T-helper 1 cell (primary cell): ENCODE data around the gene COL6A3.

Source experiments
- DNase-seq, 5 donors: peaks; one replicate each; pipeline ENCODE4 v3.0.0-alpha.2; 2012 to 2020
- total RNA-seq, 4 donors: gene quantifications; one replicate each; lab custom pipeline; 2026; lab: John Stamatoyannopoulos, UW

The COL6A3 gene, protein sequence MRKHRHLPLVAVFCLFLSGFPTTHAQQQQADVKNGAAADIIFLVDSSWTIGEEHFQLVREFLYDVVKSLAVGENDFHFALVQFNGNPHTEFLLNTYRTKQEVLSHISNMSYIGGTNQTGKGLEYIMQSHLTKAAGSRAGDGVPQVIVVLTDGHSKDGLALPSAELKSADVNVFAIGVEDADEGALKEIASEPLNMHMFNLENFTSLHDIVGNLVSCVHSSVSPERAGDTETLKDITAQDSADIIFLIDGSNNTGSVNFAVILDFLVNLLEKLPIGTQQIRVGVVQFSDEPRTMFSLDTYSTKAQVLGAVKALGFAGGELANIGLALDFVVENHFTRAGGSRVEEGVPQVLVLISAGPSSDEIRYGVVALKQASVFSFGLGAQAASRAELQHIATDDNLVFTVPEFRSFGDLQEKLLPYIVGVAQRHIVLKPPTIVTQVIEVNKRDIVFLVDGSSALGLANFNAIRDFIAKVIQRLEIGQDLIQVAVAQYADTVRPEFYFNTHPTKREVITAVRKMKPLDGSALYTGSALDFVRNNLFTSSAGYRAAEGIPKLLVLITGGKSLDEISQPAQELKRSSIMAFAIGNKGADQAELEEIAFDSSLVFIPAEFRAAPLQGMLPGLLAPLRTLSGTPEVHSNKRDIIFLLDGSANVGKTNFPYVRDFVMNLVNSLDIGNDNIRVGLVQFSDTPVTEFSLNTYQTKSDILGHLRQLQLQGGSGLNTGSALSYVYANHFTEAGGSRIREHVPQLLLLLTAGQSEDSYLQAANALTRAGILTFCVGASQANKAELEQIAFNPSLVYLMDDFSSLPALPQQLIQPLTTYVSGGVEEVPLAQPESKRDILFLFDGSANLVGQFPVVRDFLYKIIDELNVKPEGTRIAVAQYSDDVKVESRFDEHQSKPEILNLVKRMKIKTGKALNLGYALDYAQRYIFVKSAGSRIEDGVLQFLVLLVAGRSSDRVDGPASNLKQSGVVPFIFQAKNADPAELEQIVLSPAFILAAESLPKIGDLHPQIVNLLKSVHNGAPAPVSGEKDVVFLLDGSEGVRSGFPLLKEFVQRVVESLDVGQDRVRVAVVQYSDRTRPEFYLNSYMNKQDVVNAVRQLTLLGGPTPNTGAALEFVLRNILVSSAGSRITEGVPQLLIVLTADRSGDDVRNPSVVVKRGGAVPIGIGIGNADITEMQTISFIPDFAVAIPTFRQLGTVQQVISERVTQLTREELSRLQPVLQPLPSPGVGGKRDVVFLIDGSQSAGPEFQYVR (N-terminal part only)
- total RNA-seq: 6.9 to 11.5 (median 9.5) reads per million in 4 donors

DNA sequence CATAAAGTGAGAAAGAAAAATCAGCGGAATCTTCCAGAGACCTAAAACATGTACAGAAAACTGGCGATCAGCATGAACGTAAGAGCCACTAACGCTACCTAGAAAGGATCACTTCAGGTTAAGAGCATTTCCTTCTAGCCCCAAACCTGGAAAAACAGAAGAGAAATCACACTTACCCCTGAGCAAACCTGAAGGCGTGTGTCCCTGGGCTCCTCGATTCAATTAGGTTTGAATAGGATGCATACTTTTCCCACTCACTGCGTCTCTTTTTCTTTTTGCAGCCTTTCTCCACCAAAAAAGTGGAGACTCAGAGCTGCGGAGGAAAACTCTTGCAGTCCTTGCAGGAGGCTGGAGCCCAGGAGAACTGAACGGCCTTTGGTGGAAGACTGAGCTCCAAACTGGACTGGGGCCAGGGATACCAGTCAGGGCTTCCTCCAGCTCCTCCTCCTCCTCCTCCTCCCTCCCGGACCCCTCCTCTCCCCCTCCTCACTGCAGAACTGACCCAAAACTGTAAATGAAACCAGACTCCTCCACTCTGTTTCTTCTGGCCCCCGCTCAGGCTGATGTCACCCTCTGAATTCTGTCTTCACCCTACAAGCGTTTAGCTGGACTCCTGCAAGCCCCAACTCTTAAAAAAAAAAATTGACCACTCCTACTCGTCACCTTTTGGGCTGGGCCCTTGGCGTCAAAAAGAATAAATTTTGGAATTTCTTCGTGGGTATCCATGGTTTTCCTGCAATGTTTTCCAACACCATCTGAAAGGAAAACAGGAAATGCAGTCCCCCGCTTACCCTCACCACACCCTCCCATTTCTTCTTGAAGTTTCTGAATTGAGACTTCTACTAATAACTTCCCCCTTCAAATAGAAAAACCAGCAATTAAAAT is at the start of gene COL6A3:
COL6A3 (minus strand) TSS at position 388 of the 885 bp plus-strand sequence. CDS start 17,347 bp downstream, outside the sequence.
- no peak for DNase-seq

DNA sequence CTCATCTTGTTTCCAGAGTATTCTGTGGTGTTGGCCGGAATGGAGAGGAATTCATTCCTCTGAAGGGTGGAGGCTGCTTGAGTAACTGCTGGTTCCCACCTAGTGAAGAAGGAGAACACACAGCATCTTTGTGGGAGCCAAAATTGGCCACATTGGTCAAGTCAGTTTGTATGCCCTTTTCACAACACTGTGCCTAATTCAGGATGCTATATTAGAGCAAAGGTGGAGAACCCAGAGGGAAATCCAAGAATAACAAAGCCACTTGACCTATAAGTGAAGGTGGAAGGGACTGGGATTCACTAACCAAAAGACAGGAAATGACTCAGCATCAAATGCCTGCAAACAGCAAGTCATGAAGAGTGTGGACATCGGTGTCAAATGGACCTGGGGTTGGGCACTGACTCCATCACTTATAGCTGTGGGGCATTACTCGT is 45.8 kb upstream of the COL6A3 start:
- DNase-seq: no peak

DNA sequence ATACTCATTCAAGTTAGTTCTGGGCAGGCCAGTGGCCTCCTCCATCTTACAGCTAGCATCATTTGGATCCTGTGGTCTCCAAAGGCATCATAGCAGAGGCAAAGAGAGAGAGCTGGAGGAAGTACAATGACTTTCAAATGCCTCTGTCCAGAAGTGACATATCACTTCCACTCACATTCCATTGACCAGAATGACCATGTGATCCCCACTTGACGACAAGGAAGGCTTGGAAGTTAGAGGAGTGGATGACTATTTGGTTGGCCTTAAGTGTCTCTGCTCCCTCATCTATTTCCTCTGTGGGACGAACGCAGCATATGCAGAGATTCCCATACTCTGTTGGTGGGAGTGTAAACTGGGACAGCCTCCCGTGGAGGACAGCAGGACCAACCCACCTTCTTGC is 45.3 kb upstream of the COL6A3 start:
- DNase-seq: no peak

DNA sequence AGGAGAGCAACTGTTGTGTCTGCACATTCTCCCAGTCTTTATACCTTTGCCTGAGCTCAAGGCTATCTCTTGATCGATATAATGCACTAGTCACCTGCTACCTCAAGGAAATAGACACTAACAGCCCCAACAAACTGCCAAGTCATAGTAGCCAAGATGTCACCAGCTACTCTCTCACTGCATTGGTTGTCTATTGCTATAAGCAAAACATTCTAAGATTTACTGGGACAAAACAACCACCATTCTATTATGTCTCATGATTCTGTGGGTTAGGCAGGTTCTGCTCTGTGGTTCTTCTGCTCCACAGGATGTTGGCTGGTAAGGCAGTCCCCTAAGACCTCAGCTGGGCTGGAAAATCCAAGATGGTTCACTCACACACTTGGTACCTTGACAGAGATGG is 44.6 kb upstream of the COL6A3 start:
- no peak for DNase-seq

DNA sequence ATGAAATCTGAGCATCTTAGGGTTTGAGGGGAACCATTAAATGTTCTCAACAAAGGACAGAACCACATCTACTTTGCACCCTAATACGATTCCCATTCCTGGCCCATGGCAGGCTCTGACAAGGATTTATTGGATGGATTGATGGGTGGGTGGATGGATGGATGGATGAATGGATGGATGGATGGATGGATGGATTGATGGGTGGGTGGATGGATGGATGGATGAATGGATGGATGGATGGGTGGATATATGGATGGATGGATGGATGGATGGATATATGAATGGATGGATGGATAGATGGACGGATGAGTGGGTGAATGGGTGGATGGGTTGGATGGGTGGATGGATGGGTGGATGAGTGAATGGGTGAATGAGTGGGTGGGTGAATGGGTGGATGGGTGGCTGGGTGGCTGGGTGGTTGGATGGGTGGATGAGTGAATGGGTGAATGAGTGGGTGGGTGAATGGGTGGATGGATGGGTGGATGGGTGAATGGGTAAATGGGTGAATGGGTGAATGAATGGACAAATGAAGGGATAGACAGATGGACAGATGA is 43.5 kb upstream of the COL6A3 start:
- no peak for DNase-seq

DNA sequence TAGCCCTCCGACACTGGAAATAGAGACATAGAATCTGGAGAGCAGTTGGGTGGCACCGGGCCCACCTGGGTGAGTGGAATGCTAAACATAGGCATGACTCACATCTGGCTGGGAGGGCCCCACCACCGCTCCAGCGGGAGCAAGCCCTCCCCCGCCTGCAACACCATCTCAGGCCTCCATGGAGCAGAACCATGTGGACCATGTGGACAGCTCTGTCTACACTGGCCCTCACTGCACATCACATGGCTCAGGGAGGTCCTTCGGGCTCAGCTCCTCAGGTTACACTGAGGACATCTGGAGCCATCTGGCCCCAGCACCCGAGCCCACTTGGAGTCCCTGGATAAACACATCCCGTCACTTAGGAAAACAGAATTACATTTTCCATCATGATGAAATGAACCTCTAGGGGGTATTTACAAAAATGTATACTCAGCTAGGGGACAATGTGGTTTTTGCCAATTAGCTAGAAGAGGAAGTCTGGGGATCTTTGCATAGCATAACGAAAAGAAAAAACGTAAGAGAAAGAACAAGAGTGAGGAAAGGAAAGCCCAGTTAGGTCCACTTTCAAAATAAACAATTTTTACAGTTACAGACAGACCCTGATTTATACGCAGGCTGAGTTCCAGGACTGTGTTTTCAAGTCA is 42.4 kb upstream of the COL6A3 start:
- DNase-seq: no peak

DNA sequence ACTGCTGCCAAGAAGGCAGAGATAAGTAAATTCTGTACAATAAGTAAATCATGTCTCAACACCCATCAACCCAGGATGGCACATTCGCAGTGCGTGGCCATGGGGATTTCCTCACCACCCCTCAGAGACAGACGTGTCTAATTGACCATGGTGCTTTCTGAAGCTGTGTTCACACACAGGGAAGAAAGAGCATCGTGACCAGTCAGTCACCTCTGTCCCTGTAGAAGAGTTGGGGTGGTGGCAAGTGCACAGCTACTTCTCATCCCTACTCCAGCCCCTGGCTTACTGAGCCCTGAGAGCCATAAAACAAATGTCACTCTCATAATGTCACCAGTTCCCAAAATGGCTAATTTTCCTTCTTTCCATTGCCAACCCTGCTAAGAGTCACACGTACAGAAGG is 41.8 kb upstream of the COL6A3 start:
- no peak for DNase-seq

DNA sequence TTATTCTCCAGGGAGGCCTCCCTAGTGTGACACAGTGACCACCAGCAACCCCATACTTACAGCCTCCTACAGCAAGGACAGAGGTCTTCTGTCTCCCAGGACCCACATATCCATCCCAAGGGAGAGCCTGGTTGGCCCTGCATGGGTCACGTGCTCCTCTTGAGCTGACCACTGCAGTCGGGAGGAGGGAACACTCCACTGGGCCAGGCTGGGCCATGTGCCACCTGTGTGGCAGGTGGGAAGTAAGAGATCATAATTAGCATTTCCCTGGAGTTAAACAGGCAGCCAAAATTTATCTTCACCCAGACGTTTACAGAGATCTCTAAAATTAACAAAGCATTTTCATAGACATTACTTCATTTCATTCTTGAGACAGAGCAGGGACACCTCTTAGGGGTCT is 39.7 kb upstream of the COL6A3 start:
- DNase-seq: no peak

DNA sequence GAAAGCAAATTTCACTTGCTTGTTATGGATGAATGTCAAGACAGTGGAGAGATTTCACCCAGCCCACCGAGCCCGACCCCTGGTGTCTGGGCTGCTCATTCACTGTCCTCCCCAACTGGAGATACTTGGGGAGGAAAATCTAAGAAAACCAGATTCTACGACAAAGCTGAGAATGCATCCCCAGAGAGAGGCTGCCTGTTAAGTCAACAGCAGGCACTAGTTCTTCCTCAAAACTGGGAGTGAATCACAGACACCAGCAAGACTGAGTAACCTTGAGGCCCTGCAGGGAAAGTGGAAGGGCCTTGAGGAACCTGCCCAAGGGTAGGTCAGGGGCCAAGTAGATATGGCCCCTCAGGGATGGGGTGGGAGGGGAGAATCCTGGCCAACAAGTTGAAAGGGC is 38.9 kb upstream of the COL6A3 start:
- DNase-seq: no peak

DNA sequence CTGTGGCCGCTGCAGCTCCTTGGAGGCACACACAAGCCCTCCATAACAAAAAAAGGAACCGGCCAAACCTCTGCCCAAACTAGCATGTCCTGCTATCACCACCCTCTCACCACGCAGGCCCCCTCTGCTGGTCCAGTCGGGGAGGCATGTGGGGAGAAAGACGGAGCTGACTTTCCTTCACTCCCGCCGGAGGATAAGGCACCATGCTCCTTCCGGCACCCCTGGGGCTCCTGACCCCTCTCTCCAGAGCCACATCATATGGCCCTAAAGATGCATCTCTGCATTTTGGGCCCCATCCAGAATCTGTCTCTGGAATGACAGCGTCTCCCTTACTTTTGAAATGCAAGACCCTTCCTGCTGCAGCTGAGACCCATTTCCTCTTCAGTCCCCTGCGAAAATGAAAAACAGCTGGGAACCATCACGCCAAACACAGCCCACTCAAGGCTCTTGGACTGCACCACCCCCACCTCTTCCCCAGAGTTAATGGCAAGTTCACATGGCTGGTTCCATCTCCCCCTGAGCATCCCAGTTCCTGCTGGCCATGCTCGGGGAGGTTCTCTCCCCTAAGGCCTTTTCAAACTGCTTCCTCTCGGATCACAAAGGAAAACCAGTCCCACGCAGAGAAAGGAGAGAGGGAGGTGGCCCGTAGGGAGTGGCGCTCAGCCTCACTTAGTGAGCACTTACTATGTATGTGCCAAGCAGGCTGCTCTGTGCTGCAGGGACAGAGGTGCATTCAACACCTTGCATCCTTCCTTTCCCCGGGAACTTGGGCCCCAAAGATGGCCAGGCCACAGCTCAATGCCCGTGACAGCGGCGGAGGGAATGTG is 37.9 kb upstream of the COL6A3 start:
- no peak for DNase-seq

DNA sequence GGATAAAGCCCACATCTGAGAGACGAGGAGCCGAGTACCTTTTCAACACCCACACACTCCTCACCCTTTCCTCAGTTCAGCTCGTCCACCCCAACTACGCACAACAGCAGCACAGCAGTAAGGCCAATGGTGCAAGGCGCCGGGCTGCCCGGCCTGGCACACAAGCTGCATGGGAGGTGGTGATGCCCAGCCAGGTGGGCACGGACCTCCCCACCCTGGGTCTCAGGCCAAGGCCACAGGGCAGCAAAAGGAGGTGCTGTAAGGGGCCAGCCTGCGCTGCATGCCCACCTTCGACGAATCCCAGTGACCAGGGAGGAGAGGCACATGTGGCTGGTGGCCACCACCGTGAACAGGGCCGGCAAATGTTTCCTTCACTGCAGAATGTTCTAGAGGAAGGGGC is 36.6 kb upstream of the COL6A3 start:
- no peak for DNase-seq

DNA sequence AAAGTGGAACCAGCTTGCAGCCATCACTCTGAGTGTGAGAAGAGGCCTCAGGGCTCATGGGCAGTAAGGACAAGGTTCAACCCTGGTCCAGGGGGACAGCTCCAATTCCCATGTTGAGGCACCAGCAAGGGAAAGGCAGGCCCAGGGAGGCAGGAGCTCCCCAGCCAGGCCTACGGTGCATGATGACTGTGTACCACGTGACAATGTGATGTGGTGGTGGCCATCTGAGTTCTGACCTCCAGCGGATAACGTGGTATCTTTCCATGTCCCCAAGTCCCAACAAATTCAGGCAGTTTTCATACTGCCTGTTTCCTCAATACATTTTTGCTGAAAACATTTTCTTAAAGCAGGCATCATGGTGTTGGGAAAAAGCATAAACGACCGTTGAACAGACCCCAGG is 36.1 kb upstream of the COL6A3 start:
- no peak for DNase-seq

DNA sequence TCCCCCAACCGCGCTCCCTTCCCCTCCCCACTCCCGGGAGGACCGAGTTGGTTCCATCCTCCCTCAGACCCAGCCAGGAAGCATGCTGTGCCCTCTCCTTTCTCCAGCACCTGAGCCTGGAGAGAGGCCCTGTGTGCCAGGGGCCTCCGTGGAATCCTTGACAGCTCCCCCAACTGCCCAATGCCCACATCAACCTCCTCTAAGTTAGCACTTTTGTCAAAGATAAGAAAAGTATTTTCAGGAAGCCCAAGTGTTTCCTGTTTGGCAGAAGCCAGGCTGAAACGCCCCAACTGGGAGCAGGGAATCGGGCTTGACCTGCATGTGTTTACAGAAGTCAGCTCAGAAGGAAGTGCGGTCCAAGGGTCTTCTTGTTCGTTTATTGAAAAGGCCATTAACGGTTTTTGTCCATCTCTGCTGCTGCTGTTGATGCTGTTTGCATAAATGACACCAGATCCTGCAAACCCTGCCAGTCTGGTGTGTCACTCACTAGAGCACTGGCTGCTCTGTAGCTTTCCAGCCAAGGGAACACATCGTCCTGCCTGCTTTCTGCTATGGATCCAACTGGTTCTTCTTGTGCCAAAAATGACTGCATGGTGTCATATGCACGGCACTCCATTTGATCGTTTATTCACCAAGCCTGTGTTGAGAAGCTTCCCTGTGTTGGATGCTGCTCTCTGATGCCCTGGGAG is 35.4 kb upstream of the COL6A3 start:
- no peak for DNase-seq

DNA sequence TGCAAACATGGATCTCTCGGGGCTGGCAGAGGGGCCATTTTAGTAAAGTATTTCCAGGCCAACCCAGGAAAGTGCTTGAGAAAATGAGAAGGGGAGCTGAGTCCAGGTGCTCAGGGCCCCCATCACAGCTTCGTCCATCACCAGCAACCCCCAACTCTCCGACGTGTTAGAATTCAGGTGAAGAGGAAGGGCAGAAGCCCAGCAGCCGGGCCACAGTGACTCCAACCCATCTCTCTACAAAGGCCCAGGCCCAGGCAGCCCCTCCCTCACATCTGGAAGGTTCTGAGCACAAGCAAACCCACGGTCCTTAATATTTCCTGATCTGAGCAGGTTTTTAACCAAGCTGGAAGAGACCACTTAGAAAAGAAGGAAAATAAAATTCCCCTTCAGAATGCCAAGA is 34.7 kb upstream of the COL6A3 start:
- no peak for DNase-seq

DNA sequence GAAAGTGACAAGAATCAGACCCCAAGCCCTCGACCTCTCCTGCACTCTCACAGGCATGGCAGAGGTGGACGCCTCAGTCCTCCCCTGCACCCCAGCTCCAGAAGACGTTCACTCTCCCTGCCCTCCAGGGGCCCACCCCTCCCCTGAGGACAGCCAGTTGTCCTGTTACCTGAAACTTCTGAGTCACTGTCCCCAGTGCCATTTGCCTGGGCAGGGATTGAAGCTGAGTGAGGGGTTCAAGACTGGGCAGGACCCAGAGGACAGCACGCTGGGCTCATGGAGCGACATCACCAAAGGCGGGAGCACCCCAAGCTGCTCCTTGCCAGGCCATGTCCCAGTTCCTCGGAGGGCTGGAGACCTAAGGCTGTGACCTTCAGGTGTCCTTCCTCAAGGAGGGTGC is 34.2 kb upstream of the COL6A3 start:
- no peak for DNase-seq

DNA sequence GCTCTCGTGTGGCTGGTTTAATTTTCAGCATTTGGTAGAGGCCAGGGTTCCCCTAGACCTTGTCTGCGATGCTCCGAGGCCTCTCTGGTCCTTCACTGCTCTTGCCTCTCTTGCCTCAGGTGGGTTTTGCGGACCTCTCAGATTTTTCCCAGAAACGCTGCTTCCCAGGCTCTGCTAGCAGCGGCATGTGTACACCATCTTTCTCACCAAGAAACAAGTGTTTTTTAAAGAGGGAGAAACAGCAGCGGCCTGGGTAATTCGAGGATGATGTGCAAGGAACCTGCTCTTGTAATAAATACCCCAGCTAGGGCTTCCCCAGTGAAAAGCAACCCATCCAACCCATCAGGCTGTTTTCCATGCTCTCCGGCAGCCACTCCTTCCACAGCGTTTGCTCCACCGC is 33.5 kb upstream of the COL6A3 start:
- DNase-seq: no peak

DNA sequence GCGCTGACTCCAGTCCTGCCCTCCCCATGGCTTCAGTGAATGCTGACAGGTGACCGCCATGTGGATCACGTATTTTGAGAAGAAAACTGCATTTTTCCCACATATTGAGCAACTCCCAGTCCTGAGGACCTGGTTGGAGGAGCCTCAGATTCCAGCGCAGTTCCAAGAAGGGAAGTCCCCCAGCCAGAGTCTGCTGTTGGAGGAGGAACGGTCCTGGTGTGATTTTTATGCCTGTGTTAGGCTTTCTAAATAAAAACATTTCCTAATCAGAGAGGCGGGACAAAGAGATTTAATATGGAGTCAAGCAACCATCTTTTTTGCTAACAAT is 32.3 kb upstream of the COL6A3 start:
- no peak for DNase-seq

DNA sequence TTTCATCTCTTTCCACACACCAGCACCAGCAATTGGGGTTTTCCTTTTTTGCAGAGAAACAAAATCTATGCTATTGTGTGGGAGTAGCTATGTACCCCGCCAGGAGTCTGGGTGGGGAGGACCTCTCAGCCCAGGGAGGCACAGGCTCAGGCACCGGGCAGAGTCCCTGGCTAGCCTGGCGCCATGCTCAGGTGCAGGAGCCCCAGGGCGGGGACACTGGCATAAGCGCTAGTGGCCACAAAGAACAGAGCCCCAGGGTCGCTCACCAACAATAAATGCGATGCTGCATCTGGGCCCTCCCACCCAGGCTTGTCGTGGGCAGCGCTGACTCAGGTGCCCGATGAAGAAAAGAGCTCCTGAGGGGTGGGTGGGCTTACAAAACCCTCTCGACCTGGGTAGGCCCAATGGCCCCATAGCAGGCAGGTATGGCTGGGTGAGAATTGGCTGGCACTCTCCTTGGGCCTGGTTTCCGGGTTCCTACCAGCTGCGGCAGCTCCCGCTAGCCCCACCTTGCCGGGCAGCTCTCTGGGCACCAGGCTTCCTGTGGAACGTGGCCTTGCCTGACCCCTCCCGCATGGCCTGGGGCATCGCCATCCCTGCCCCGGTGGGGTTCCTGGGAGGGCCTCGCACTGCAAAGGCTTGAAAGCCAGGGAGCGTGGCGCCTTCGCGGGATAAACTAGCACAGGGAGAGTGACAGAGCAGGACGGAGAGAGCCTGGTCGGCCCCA is 31.8 kb upstream of the COL6A3 start:
- DNase-seq: no peak

DNA sequence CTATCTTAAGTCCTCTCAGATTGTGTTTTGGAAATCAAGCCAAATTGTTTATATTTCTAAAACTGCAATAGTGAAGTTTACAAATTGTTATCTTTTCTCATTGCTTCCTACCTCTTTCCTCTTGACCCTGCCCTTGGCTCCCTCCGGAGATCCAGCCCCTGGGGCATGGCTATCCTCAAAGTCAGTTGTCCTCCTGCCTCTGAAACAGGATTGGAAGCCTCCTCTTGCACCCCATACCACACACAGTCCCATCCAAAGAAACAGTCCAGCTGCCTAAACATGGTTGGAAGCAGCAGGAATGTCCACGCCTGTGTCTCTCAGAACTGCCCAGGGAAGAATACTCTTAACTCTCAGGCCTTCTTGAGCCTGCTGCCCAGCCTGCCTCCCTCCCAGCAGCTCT is 30.1 kb upstream of the COL6A3 start:
- DNase-seq: no peak
